ENCODE measurements around the gene TNPO1.
"Not testable (repeated sequence)": the region's sequence is repeated elsewhere in the genome, so short reads cannot be mapped to it uniquely, and the experiment has no call there.

Gene TNPO1

DNA sequence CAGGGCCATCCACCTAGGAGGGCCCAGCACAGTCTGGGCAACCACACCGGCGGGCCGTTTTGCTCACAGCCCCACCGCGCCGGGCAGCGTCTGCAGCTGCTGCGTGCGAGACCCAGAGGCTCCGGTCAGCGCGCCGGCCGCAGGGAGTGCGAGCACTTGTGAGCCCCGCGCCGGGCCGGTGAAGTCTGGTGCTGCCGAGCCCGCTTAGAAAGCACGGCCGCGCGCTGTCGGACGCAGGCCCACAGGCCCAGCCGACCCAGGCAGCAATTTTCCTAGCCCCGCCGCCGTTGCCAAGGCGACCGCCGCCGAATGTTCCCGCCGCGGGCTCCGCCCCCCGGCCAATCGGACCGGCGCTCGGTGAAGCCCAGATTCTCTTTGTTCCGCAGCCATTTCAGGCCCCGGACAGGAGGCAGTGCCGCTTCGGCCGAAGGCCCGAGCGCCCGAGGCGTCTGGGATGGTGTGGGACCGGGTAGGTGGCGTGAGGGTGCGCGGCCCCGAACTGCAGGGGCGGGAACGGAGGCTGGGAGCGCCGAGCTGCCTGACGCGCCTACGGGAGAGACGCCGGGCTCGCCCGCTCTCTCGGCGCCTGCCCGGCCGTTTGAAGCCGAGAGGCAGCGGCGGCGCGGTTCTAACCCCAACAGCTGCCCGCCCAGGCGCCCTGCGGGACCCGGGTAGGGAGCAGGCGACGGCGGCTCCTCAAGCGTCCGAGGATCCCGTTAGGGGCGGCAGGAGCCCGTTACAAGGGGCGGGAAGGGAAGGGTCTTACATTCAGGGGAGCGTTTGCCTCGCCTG is at the start of gene TNPO1:
TSS of gene TNPO1 (plus strand) at position 378 of the 792 bp plus-strand sequence. CDS start at position 455, 77 bp downstream.
- DNase-seq, result peak; percentile 43

DNA sequence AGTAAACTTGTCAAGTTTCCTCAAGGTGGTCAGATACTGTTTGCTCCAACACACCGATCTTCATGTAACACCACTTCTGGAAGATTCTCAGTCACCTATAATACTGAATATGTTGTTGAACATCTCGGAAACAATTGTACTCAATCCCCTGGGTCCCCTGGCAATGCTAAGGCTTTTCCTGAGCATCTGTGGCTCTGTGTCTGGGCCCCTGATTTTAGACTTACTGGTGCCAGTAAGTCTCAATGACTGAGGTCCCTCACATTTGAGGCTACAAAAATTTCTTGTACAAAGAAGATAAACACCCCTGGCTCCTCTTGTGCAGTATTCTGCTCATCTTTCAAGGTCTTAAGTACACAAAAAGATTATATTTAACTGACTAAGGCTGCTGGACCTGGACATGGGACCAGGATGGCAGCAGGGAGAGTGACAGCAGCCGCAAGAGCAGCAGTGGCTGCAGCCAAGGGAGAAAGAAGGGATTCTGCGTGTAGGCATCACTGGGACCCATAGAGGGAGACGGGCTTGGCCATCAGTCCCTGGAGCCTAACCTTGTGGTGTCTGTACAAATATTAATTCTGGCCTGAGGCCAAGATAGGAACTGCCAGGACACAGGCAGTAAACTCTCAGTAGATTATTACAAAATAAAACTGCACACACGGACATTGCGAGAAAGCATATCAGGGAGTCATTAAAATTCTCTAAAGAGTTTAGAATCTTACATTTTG is 49.0 kb upstream of the TNPO1 start:
- DNase-seq, result no peak

DNA sequence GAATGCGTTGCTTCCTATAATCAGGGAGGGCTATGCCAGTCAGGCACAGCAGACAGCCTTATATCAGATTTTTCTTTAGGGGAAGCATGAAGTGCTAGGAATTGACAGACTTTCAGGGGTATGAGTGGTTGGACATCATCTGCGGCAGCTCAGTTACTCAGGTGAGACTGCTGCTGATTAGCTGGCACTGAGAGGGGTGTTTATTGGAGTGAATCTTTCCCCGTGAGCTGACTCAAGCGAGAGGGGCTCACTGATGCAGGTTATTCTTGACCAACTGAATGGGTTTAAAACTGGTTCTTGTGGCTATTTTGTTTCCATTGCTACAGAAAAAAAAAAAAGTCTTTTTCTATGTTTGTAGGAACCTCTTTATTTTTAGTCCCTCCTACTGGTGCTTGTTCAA is 46.2 kb upstream of the TNPO1 start:
- DNase-seq, result no peak

DNA sequence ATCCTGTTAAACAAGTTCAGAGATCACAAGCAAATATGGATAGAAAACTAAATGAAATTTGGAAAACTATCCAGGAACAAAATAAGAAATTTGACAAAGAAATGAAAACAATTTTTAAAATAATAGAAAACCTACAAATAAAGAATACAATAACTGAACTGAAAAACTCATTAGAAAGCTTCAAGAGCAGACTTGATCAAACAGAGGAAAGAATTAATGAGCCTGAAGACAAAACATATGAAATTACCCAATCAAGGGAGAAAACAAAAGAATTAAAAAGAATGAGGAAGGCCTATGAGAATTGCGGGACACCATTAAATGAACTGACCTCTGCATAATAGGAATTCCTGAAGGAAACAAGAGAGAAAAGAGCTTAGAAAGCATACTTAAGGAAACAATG is 39.8 kb upstream of the TNPO1 start:
- DNase-seq, result no peak

DNA sequence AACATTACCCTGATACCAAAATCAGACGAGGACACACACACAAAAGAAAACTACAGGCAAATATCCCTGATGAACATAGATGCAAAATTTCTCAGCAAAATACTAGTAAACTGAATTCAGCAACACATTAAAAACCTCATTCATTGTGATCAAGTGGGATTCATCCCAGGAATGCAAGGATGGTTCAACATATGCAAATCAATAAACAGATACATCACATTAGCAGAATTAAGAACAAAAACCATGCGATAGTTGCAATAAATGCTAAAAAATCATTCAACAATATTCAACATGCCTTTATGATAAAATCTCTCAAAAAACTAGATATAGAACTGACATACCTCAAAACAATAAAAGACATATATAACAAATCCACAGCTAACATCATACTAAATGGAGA is 36.9 kb upstream of the TNPO1 start:
- DNase-seq, result no peak

DNA sequence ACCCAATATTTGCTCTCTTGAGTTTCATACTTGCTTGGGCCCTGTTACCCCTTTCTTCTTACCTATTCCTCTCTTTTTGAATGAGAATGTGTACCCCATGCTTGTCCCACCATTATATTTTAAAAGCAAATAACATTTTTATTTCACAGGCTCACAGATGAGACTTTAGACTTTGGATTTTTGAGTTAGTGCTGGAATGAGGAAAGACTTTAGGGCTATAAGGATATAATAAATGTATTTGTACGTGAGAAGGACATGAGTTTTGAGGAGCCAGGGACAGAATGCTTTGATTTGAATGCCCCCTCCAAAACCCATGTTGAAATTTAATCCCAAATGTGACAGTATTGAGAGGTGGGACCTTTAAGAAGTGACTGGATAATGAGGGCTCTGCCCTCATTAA is 33.1 kb upstream of the TNPO1 start:
- DNase-seq, result no peak

DNA sequence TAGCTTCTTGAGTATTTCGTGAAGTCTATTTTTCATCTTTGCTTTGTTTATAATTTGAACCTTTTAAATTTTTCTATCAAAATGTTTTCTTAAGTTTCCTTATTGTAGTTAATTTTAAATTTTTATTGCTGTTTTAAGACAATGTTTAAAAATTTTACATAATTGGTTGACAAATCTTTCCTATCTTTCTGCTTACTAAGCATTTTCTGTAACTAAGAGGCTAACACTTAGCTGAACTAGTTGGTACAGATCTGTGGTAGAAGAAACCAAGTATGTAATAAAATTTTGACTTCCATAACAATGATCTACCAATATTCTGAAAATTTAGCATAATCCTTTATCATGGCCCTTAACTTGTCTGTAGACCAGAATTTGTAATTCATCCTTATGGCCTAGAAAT is 32.3 kb upstream of the TNPO1 start:
- no peak for DNase-seq

DNA sequence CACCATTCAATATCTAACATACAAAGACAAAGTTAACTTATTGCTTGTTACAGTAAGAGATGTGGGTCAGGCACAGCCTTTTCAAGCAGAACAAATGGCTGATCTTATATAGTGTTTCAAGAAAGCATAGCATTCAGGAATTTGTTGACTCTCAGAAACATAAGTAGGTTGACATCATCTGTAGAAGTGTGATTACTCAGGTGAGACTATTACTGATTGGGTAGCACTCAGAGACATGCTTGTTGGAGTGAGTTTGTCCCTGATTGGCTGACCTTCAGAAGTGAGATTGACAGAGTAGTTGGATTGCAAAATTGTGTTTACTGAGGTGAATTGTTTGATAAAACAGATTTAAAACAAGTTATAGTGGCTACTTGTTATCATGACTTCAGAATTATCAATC is 30.7 kb upstream of the TNPO1 start:
- no peak for DNase-seq

DNA sequence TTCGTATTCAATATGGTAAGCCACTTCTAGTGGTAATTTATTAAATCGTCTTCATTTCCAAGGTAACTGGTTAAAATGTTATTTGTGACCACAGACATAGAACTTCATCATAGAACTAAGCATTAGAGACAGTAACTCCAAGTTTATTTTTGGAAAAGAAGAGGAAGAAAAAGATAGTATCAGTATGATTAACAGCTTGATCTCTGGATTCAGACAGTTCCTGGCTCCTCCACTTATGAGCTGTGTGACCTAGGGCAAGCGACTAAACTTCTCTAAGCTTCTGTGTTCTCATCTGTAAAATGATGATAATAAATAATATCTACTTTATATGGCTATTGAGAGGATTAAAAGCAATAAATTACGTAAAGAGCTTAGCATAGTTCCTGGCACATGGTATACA is 29.8 kb upstream of the TNPO1 start:
- no peak for DNase-seq

DNA sequence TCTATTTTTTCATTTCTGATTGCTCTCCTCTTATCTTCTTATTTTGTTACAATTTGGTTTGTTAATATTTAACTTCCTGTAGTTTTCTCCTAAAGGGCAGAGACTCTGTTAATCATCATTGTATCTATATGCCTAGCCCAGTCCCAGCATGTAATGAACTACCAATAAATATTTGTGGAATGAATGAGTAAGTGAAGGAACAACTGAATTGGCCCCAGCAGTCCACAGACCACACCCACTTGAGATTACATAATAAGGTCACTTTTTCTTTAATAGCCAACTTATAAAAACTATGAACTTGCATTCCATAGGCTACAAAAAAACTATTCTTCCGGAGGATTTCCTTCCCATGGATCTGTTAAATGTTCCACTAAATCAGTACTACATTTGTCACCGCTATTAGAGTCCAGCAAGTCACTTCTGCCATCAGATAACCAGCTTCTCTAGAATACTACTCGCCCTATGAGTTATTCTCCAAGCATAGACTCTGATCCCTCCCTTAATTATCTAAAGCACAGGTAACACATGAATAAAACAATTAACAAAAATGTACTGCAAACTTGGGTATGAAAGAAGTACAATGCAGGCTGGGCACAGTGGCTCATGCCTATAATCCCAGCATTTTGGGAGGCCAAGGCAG is 27.5 kb upstream of the TNPO1 start:
- DNase-seq, result no peak

DNA sequence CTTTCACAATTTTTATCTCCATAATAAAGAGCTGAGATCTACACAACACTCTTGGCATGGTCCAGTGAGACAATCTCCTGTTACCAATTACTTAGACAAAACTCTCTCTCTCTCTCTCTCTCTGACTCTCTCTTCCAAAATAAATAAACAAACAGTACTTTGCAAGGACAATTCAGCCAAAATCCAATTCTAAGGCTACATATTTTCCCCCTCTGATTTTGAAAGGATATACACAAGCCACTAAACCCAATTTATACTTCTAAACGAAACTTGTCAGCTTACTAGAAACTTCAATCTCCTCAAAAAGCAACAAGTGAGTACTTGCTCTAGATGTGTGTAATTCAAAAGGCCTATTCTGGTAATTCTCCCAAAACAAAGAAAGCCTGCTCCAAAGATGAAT is 26.3 kb upstream of the TNPO1 start:
- no peak for DNase-seq

DNA sequence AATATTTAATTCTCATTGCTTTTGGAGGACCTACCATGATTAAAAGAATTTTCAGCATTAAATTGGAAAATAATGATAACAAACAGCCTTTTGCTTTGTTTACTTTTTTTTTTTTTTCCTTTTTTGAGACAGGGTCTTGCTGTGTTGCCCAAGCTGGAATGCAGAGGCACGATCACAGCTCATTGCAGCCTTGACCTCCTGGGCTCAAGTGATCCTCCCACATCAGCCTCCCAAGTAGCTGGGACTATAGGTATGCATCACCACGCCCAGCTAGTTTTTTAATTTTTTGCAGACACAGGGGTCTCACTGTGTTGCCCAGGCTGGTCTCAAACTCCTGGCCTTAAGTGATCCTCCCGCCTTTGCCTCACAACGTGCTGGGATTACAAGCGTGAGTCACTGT is 23.8 kb upstream of the TNPO1 start:
- DNase-seq, result not testable (repeated sequence)

DNA sequence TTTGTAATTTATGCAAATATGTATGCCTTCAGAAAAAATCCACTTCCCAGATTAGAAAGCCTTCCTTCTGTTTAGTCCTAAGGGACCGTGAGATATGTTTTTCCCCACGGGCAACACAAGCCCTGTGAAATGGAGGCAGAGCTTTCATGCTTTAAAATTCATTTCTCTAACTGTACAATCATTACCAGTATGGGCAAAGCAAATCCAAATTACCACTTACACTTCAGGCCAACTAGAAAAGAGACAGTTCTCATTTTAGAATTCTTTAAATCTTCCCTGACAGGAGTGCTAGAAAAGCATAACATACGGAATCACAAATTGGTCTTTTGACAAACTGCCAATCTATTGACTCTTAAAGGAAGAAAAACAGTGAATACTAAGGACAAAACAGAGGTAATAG is 20.5 kb upstream of the TNPO1 start:
- DNase-seq, result no peak

DNA sequence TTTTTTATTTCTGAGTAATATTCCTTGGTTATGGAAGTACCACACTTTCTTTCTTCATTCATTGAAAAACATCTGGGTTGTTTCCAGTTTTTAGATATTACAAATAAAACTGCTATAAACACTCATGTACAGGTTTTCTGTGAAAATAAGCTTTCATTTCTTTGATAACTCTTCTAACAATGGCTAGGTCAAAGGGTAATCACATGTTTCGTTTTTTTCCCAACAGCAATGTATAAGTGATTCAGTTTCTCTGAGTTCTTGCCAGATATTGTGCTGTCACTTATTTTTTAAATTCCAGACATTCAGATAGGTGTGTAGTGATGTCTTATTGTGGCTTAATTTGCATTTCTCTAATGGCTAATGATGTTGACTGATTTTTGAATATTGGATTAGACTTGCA is 16.7 kb upstream of the TNPO1 start:
- DNase-seq, result no peak

DNA sequence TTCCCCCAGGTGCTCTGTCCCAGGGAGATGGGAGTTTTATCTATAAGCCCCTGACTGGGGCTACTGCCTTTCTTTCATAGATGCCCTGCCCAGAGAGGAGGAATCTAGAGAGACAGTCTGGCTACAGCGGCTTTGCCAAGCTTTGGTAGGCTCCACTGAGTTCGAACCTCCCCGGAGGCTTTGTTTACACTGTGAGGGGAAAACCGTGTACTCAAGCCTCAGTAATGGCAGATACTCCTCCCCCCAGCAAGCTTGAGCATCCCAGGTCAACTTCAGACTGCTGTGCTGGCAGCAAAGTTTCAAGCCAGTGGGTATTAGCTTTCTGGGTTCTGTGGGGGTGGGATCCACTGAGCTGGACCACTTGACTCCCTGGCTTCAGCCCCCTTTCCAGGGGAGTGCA is 7.8 kb upstream of the TNPO1 start:
- DNase-seq, result not testable (repeated sequence)

DNA sequence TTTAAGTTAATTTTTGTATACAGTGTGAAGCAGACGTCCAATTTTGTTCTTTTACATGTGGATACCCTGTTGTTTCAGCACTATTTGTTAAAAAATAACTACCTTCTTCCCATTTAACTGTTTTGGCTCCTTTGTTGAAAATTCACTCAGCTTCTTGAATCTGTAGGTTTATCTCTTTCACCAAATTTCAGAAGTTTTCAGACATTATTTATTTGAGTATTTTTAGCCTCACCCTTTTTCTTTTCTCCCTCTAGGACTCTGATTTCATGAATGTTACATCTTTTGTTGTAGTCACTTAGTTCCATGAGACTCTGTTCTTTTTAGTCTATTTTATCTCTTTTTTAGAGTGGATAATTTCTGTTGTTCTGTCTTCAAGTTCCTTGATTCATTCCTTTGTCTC is 4.6 kb upstream of the TNPO1 start:
- no peak for DNase-seq

DNA sequence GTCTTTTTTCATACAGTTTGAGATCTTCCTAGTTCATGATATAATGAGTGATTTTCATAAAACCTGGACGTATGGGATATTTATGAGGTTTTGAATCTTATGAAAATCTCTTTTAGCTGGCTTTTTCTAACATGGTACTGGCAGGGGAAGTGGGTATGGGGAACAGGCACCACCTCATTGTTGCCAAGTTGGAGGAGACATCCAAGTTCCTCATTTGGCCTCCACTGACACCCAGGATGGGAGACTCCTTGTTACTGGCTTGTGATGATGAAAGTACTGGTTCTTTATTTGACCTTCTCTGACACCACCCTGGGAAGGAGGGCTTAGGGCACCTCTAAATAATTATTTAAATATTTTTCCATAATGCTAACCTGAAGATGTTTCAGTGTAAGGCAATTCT is 4.0 kb upstream of the TNPO1 start:
- DNase-seq, result no peak

DNA sequence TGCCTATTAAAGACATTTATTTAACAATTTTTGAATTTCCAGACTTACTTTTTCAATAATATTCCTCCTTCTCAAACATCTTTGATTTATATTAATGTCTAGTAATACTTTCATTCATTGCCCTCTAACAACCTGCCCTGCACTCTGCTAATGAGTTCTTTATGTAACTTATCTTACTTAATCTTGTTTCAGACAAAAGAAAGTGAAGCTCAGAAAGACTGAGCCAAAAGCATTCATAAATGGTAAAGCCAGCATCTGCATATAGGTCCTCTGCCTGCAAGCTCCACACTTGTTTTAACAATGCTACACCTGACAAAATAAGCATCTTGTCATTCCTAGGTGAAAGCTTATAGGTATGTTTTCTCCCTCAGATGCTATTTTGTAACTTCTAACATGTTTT is 2.4 kb upstream of the TNPO1 start:
- DNase-seq, result no peak

DNA sequence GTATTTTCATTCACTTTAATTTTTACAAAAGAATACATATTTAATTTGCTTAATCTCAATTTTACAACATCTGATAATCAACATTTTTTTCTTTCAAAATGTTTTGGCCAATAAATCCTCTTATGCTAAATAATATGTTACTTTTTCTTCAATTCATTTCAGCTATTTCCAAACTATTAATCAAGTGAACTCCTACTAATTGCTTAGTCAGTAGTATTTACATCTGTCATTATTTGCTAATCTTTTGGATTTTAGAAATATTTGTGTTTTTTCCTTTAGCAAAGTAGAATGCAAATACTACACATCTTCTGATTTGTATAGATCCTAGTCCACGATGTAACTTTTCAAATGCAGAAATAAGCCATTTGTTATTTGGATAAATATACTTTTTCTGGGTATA is 1.6 kb upstream of the TNPO1 start:
- no peak for DNase-seq

DNA sequence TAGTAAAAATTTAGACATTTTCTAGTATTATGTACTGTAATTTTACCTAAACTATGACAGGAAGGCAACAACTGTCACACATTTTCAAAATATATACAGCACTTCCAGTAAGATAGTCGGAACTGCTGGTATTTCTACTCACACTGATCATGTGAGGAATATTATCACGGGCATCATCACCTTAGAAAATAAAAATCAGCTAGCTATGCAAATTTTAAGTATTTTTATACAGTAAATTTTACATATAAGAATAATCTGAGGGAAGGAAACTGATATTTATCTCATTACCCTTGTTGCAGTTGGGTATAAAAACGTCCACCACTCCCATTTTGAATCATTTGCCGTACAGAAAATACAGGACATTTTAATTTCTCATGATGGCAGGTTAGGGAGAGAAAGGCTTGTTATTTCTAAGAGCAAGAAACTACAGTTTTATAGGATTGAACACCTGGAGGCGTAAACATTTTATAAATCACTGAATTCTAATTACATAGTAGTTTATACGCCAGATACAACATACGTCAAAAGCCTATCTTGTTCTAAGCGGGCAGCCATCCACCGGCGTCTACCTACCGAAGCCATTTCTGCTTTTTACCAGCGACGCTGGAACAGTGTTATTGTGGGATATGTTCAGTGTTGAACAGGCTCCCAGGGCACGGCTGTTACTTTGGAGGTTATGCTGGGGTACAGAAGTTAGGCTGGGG is 729 bp upstream of the TNPO1 start:
- no peak for DNase-seq

DNA sequence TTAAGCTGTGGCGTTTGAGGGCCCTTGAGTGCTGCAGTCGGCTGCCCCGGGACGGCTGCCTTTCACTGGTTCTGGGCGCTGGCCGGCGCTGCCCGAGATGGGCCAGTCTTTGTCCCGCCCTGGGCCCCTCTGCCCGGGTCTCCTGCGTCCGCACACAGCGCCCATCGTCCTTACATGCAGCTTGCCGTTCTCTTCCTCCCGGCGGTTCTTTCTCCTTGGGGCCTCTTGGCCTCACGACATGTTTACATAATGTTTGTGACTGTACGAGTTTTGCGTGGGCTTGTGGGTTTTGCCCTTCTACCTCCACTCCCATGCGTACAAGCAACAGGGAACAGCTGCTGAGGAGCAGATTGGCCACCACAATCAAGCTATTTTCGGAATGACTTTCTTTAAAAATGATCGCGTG is 618 bp downstream of the TNPO1 start:
- no peak for DNase-seq

DNA sequence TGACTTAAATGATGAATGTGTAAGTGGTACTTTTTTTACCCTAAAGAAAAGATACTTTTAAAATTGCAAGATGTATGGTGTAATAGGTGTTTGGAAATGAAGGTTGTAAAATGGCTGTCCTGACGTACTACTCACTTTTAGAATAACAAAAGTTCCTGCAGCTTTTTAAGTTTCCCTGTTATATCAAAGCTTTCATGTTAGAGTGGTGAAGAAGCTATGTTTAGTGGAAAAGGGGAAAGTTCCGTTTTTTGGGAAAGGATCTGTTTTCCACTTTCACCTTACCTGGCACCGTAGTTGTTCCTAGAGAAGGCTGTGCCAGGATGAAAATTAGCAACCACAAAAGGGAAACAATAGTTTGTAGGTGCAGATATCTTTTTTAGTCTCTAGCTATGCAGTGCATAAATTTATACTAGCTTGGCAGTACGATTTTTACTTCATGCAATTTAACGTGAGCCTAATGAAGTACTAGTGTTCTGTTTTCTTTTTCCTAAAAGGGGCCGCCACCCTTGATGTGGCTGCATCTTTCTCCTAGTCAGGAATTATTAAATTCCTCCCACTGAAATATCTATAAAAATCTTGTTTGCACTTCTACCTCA is 1.3 kb downstream of the TNPO1 start:
- no peak for DNase-seq
